K562 (cell line): ENCODE measurements around the gene DDIT3. TPM values are rescaled to one million over a fixed set of nuclear protein-coding genes. Genes with fewer than 3 reads are reported as not detected.

Experiments
- ATF1 ChIP-seq, 2 experiments: fragments of 450-650 bp in 1 of 2; IDR thresholded peaks; 2 replicates each; pipeline ENCODE4 v1.6.1; 2016; ENCODE audit warnings: missing compliant biosample characterization in 1 of 2, missing genetic modification characterization in 1 of 2
- ATF7 ChIP-seq: fragments of 450-650 bp; IDR thresholded peaks from 2 replicates; pipeline ENCODE4 v1.7.1; 2014; ENCODE audit warnings: mild to moderate bottlenecking, moderate library complexity
- BRD9 ChIP-seq: fragments of 450-650 bp; IDR thresholded peaks from 2 replicates; pipeline ENCODE4 v1.6.1; 2018; ENCODE audit warnings: low read depth; ENCODE audit not compliant: partially characterized antibody
- CHD4 ChIP-seq: fragments of 200-600 bp; sonication (generic); IDR thresholded peaks from 3 replicates; pipeline ENCODE4 v1.6.1; 2012; ENCODE audit warnings: low read depth, mild to moderate bottlenecking, mixed read lengths, low read length, inconsistent platforms; ENCODE audit not compliant: insufficient read depth, insufficient replicate concordance, poor library complexity, severe bottlenecking
- FOXA3 ChIP-seq, 2 experiments: fragments of 450-650 bp in 1 of 2; sonication (generic) in 1 of 2; formaldehyde crosslinking; IDR thresholded peaks in 1 of 2; conservative IDR thresholded peaks in 1 of 2; 2 replicates each; pipeline versions ENCODE4 v1.4.0 to v1.8.0; 2020 to 2022; ENCODE audit warnings: mild to moderate bottlenecking in 2 of 2, missing genetic modification reagents in 1 of 2
- HDAC1 ChIP-seq, 2 experiments: fragments of 450-650 bp; IDR thresholded peaks; 2 replicates each; pipeline ENCODE4 v1.6.1; 2016 to 2017; ENCODE audit warnings: inconsistent platforms in 1 of 2, mild to moderate bottlenecking in 1 of 2, moderate library complexity in 1 of 2
- HDAC3 ChIP-seq: fragments of 450-650 bp; IDR thresholded peaks from 2 replicates; pipeline ENCODE4 v1.6.1; 2018; ENCODE audit warnings: borderline replicate concordance, mild to moderate bottlenecking, moderate library complexity; ENCODE audit not compliant: partially characterized antibody
- HEY1 ChIP-seq: fragments of 250-450 bp; sonication (Bioruptor Pico); IDR thresholded peaks from 2 replicates; pipeline ENCODE4 v1.5.0; 2020; ENCODE audit warnings: mild to moderate bottlenecking, moderate library complexity, borderline replicate concordance
- MXI1 ChIP-seq: IDR thresholded peaks from 2 replicates; pipeline ENCODE4 v1.6.1; 2011; ENCODE audit warnings: low read depth, mild to moderate bottlenecking, improper control_type of control experiment, low read length
- NFIC ChIP-seq: fragments of 450-650 bp; IDR thresholded peaks from 2 replicates; pipeline ENCODE4 v1.6.1; 2017; ENCODE audit warnings: mild to moderate bottlenecking, inconsistent platforms
- NONO ChIP-seq, 2 experiments: fragments of 200-400 bp in 1 of 2; fragments of 450-650 bp in 1 of 2; formaldehyde crosslinking in 1 of 2; IDR thresholded peaks; 2 replicates each; pipeline ENCODE4 v1.6.1; 2017; ENCODE audit warnings: low read depth in 2 of 2, mild to moderate bottlenecking in 2 of 2, moderate library complexity in 2 of 2, low read length in 1 of 2
- PHB2 ChIP-seq: fragments of 450-650 bp; IDR thresholded peaks from 2 replicates; pipeline ENCODE4 v1.6.1; 2017; ENCODE audit warnings: low read depth
- RFX5 ChIP-seq: IDR thresholded peaks from 2 replicates; pipeline ENCODE4 v1.6.1; 2011; ENCODE audit warnings: low read depth, mild to moderate bottlenecking, improper control_type of control experiment, low read length
- SLC30A9 ChIP-seq: fragments of 250-450 bp; sonication (Bioruptor Pico); IDR thresholded peaks from 2 replicates; pipeline ENCODE4 v1.8.0; 2022; ENCODE audit warnings: mild to moderate bottlenecking, moderate library complexity
- SMAD1 ChIP-seq: fragments of 150-350 bp; IDR thresholded peaks from 2 replicates; pipeline ENCODE4 v1.6.1; 2014; ENCODE audit warnings: low read length, low read depth; ENCODE audit not compliant: partially characterized antibody
- TAF1 ChIP-seq: IDR thresholded peaks from 2 replicates; pipeline ENCODE4 v1.6.1; 2011; ENCODE audit warnings: mild to moderate bottlenecking, low read length, moderate library complexity; ENCODE audit not compliant: insufficient read depth, control insufficient read depth, severe bottlenecking; ENCODE audit errors: extremely low read depth
- TAL1 ChIP-seq: fragments of 450-650 bp; IDR thresholded peaks from 2 replicates; pipeline ENCODE4 v1.6.1; 2016; ENCODE audit warnings: mild to moderate bottlenecking
- TEAD4 ChIP-seq, 2 experiments: sonication (generic) in 1 of 2; formaldehyde crosslinking in 1 of 2; IDR thresholded peaks; 2 replicates each; pipeline versions ENCODE4 v1.6.1 to v1.8.0; 2012 to 2022; ENCODE audit warnings: borderline replicate concordance in 1 of 2, inconsistent platforms in 1 of 2, low read length in 1 of 2, mild to moderate bottlenecking in 1 of 2, missing genetic modification reagents in 1 of 2
- ZBTB17 ChIP-seq: fragments of 450-650 bp; formaldehyde crosslinking; IDR thresholded peaks from 2 replicates; pipeline ENCODE4 v1.4.0; 2020; ENCODE audit warnings: mild to moderate bottlenecking
- ZEB2 ChIP-seq: fragments of 450-650 bp; IDR thresholded peaks from 2 replicates; pipeline ENCODE4 v1.6.1; 2016
- ZNF184 ChIP-seq: sonication (generic); formaldehyde crosslinking; IDR thresholded peaks from 2 replicates; pipeline ENCODE4 v1.5.0; 2020; ENCODE audit warnings: missing genetic modification reagents
- ZNF347 ChIP-seq: fragments of 450-650 bp; formaldehyde crosslinking; IDR thresholded peaks from 2 replicates; pipeline ENCODE4 v1.4.0; 2020; ENCODE audit warnings: low read depth, mild to moderate bottlenecking, moderate library complexity
- ZNF551 ChIP-seq: fragments of 250-450 bp; sonication (Bioruptor Pico); IDR thresholded peaks from 2 replicates; pipeline ENCODE4 v1.5.0; 2021; ENCODE audit warnings: mild to moderate bottlenecking, moderate library complexity
- ZNF561 ChIP-seq: fragments of 450-650 bp; formaldehyde crosslinking; conservative IDR thresholded peaks from 2 replicates; pipeline ENCODE4 v1.4.0; 2020; ENCODE audit warnings: mild to moderate bottlenecking, moderate library complexity
- ZNF764 ChIP-seq: fragments of 250-450 bp; sonication (Bioruptor Pico); IDR thresholded peaks from 2 replicates; pipeline ENCODE4 v1.4.0; 2020; ENCODE audit warnings: low read depth, mild to moderate bottlenecking, moderate library complexity
- ZNF778 ChIP-seq: fragments of 450-650 bp; formaldehyde crosslinking; IDR thresholded peaks from 2 replicates; pipeline ENCODE4 v1.4.0; 2020; ENCODE audit warnings: mild to moderate bottlenecking, moderate library complexity
- polyA plus RNA-seq, 8 experiments: library from polyadenylated mRNA; depleted of rRNA in 4 of 8; stranded (reverse) in 5 of 8; unstranded in 3 of 8; fragments of >200 nt; fragmentation: Nextera tagmentation in 2 of 8; fragmentation: Illumina TruSeq in 1 of 8; extraction: Ambion mirVana in 2 of 8; extraction: Trizol in 1 of 8; gene quantifications; 2 replicates each; pipeline versions ENCODE4 v1.2.1 to v1.2.3, GENCODE V29; 2011 to 2014; ENCODE audit warnings: inconsistent platforms in 1 of 8, missing spikeins in 1 of 8
- total RNA-seq, 7 experiments: library from RNA; depleted of rRNA in 6 of 7; stranded (reverse); fragments of >200 nt in 6 of 7; fragmentation: Illumina TruSeq in 2 of 7; extraction: Trizol in 2 of 7; gene quantifications; 2 replicates each; pipeline versions ENCODE4 v1.2.1 to v1.2.3, GENCODE V29; 2011 to 2021; ENCODE audit warnings: low replicate concordance in 1 of 7
- TF ChIP-seq, protein P1 (sequence below), 3 experiments: IDR thresholded peaks in 2 of 3; conservative IDR thresholded peaks in 1 of 3; 2 replicates each; pipeline ENCODE4 v1.5.1; 2011 to 2012; ENCODE audit warnings: low read length in 3 of 3, mild to moderate bottlenecking in 3 of 3, control low read depth in 2 of 3, improper control_type of control experiment in 1 of 3, inconsistent platforms in 1 of 3, low read depth in 1 of 3, mixed read lengths in 1 of 3, moderate library complexity in 1 of 3; ENCODE audit not compliant: insufficient read depth in 2 of 3

Gene DDIT3
- total and polyA plus RNA-seq, 9 of the 15 experiments (the other 6 are each of a cell fraction or from before 2014, with no cell fraction given): 59.1 to 272 (median 89.9) TPM

- TF ChIP-seq ZNF184 (CRISPR knock-in tag) (no peak), TAL1 (no peak), ZNF764 (CRISPR knock-in tag) (no peak), ZNF551 (CRISPR knock-in tag) (no peak), PHB2 (no peak), ZEB2 (peak; percentile 54; the same call in 1 of the 2 replicates), TAF1 (peak; percentile 38), BRD9 (no peak), HDAC1 (IDR thresholded peaks at IDR 0.05) (peak in 1 of 2 experiments; percentile 37; a peak in 1 of 4 replicates), SLC30A9 (CRISPR knock-in tag) (no peak), CHD4 (no peak), NONO (IDR thresholded peaks at IDR 0.05; ENCODE audit: low read depth in 2 of 2, low read length in 1 of 2) (no peak), FOXA3 (CRISPR knock-in tag; conservative IDR thresholded peaks at IDR 0.05 in 1 of 2, IDR thresholded peaks at IDR 0.05 in 1 of 2) (no peak), ZNF561 (CRISPR knock-in tag) (no peak), TEAD4 (IDR thresholded peaks at IDR 0.05; ENCODE audit: low read length) (0 out of 2 replicates have a peak, but pooled peaks have one; percentile 12), TEAD4 (CRISPR knock-in tag; IDR thresholded peaks at IDR 0.05; ENCODE audit: borderline replicate concordance) (no peak), ZNF347 (CRISPR knock-in tag) (no peak), ATF7 (peak; percentile 45; the same call in 1 of the 2 replicates), MXI1 (no peak), HDAC3 (no peak), ATF1 (CRISPR knock-in tag; IDR thresholded peaks at IDR 0.05) (no peak), ATF1 (tag; IDR thresholded peaks at IDR 0.05) (no peak), HEY1 (no peak), SMAD1 (no peak), RFX5 (no peak), ZNF778 (CRISPR knock-in tag) (no peak), NFIC (no peak), ZBTB17 (CRISPR knock-in tag) (no peak)
- TF ChIP-seq, protein P1, sequence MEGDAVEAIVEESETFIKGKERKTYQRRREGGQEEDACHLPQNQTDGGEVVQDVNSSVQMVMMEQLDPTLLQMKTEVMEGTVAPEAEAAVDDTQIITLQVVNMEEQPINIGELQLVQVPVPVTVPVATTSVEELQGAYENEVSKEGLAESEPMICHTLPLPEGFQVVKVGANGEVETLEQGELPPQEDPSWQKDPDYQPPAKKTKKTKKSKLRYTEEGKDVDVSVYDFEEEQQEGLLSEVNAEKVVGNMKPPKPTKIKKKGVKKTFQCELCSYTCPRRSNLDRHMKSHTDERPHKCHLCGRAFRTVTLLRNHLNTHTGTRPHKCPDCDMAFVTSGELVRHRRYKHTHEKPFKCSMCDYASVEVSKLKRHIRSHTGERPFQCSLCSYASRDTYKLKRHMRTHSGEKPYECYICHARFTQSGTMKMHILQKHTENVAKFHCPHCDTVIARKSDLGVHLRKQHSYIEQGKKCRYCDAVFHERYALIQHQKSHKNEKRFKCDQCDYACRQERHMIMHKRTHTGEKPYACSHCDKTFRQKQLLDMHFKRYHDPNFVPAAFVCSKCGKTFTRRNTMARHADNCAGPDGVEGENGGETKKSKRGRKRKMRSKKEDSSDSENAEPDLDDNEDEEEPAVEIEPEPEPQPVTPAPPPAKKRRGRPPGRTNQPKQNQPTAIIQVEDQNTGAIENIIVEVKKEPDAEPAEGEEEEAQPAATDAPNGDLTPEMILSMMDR (IDR thresholded peaks at IDR 0.05 in 2 of 3, conservative IDR thresholded peaks at IDR 0.05 in 1 of 3; ENCODE audit: insufficient read depth in 2 of 3, low read depth in 1 of 3, low read length in 3 of 3): no peak
These were observed 25.6 kb upstream of the DDIT3 start (continued) for GRCh38 chr12:57545809-57546437.
